MM.1S (cell line): ENCODE measurements around the gene CTSW.

Experiments
- EZH2 ChIP-seq: fragments of 300-600 bp; sonication (generic); optimal IDR thresholded peaks from 2 replicates; pipeline ENCODE3; 2017; ENCODE audit warnings: low read depth, mild to moderate bottlenecking, antibody characterized with exemption, low read length, mixed read lengths
- TF ChIP-seq, protein P1 (sequence below): fragments of 300-600 bp; sonication (generic); IDR thresholded peaks from 2 replicates; pipeline ENCODE4 v1.5.1; 2016; ENCODE audit warnings: antibody characterized with exemption, low read length, mixed read lengths

DNA sequence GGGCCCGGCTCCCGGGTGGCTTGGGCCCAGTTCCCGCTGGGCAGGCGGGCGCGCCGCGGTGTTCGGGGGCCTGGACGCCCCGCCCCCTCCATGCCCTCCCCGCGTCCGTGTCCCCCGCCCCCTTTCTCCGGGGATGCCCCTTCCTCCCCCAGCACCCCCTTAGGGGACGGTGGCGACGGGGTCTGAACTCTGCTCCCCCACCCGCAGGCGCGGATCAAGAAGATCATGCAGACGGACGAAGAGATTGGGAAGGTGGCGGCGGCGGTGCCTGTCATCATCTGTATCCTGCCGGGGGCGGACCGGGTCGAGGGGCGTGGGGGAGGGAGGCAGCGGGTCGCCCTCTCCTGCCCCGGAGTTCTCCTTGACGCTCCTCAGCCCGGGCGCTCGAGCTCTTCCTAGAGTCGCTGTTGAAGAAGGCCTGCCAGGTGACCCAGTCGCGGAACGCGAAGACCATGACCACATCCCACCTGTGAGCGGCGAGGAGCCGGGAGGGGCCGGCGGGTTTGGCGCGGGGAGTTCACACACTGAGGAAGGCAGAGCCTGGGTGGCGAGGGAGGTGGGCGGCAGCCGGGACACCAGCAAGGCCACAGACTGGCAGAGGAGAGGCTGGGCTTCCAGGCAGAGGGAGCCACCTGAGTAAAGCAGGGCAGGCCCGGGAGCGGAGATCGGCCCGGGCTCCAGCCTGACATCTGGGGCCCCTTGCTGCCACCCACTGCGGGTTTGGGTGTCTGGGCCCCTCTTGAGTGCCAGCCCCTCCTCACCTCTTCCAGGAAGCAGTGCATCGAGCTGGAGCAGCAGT, 40.1 kb downstream of the CTSW start:
- TF ChIP-seq, protein P1, sequence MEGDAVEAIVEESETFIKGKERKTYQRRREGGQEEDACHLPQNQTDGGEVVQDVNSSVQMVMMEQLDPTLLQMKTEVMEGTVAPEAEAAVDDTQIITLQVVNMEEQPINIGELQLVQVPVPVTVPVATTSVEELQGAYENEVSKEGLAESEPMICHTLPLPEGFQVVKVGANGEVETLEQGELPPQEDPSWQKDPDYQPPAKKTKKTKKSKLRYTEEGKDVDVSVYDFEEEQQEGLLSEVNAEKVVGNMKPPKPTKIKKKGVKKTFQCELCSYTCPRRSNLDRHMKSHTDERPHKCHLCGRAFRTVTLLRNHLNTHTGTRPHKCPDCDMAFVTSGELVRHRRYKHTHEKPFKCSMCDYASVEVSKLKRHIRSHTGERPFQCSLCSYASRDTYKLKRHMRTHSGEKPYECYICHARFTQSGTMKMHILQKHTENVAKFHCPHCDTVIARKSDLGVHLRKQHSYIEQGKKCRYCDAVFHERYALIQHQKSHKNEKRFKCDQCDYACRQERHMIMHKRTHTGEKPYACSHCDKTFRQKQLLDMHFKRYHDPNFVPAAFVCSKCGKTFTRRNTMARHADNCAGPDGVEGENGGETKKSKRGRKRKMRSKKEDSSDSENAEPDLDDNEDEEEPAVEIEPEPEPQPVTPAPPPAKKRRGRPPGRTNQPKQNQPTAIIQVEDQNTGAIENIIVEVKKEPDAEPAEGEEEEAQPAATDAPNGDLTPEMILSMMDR, result no peak
- TF ChIP-seq EZH2, result no peak
